Measurements from ENCODE around the gene REPIN1. TPM values are rescaled to one million over a fixed set of nuclear protein-coding genes. Genes with fewer than 3 reads are reported as not detected.
A peak's percentile ranks its signal among the peaks of the same experiment; 100 is the strongest.

Gene REPIN1
- polyA plus RNA-seq, 1 of the 3 experiments (the other 2 are of a cell fraction), result 91.6 TPM

GRCh38 chr7:150371131-150371995 lies 2.7 kb downstream of the REPIN1 start:
- peaks cover 19 to 49% of the 10 kb centered on the region in 2 experiments for H3K36me3 ChIP-seq (replicated peaks in 1 of 2; ENCODE audit: control insufficient read depth in 1 of 2, insufficient read depth in 2 of 2, low read length in 1 of 2)
- DNase-seq, result no peak
- CTCF ChIA-PET, result interaction anchor here (0.9 to 7.4 kb wide), 2 partner anchors 15 to 26 kb away, joined by 3 to 57 read pairs; no protein-coding TSS in a partner anchor

DNA sequence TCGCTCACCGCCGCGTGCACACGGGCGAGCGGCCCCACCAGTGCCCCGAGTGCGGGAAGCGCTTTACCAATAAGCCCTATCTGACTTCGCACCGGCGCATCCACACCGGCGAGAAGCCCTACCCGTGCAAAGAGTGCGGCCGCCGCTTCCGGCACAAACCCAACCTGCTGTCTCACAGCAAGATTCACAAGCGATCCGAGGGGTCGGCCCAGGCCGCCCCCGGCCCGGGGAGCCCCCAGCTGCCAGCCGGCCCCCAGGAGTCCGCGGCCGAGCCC lies 3.3 kb downstream of the REPIN1 start:
- DNase-seq, result no peak
- no peaks in the 10 kb centered on the region for H3K27me3 ChIP-seq (ENCODE audit: insufficient read depth)
- H3K27ac ChIP-seq (ENCODE audit: low read depth in 2 of 2, low read length in 1 of 2), result no peak overlapping the region
- CTCF ChIA-PET, result interaction anchor here (7.4 kb wide), 1 partner anchor 16 kb away, joined by 57 read pairs; no protein-coding TSS in a partner anchor
- no peaks in the 10 kb centered on the region for H4K20me1 ChIP-seq (ENCODE audit: insufficient read depth)
- no peaks in the 10 kb centered on the region for H3K9me2 ChIP-seq
- H3K36me3 ChIP-seq (replicated peaks in 1 of 2; ENCODE audit: control insufficient read depth in 1 of 2, insufficient read depth in 2 of 2, low read length in 1 of 2), result peaks cover 19 to 49% of the 10 kb centered on the region in 2 experiments
- no peaks in the 10 kb centered on the region for H3K9me3 ChIP-seq
- H3K9ac ChIP-seq, result no peak overlapping the region
- WGBS (ENCODE audit: low lambda C conversion rate), result 97% methylated on average over 15 of the region's 30 CpGs
- no peak overlapping the region for H3K4me2 ChIP-seq
- POLR2A ChIA-PET, result no interaction called here
- no peak overlapping the region for H2AFZ ChIP-seq (ENCODE audit: low read depth)
- H3K4me1 ChIP-seq (ENCODE audit: control insufficient read depth in 1 of 2, insufficient read depth in 2 of 2, low read depth in 1 of 2, low read length in 1 of 2), result peaks cover 9 to 35% of the 10 kb centered on the region in 2 experiments; a peak in 3 of 4 replicates
- H3F3A ChIP-seq (replicated peaks; ENCODE audit: insufficient read depth), result peaks cover 23% of the 10 kb centered on the region
- no peak overlapping the region for H3K4me3 ChIP-seq (ENCODE audit: low read depth in 2 of 2, low read length in 1 of 2)
- H3K79me2 ChIP-seq (ENCODE audit: insufficient read depth), result peaks cover 48% of the 10 kb centered on the region
- TF ChIP-seq ELF1 (IDR thresholded peaks at IDR 0.05), result no peak
- TF ChIP-seq RFX5 (IDR thresholded peaks at IDR 0.05; ENCODE audit: low read length), result no peak
- no peak for TF ChIP-seq RCOR1 (IDR thresholded peaks at IDR 0.05; ENCODE audit: low read length)
- no peak for TF ChIP-seq IRF3 (IDR thresholded peaks at IDR 0.05; ENCODE audit: low read depth, low read length)
- TF ChIP-seq PBX3 (IDR thresholded peaks at IDR 0.05), result no peak
- TF ChIP-seq MEF2A (IDR thresholded peaks at IDR 0.05; ENCODE audit: borderline replicate concordance, low read depth), result no peak
- no peak for TF ChIP-seq FOSL2 (IDR thresholded peaks at IDR 0.05; ENCODE audit: borderline replicate concordance, low read depth)
- no peak for TF ChIP-seq NFIC (IDR thresholded peaks at IDR 0.05; ENCODE audit: borderline replicate concordance)
- TF ChIP-seq MXI1 (IDR thresholded peaks at IDR 0.05; ENCODE audit: low read depth, low read length), result no peak
- no peak for TF ChIP-seq CTCF (IDR thresholded peaks at IDR 0.05)
- no peak for TF ChIP-seq RAD21 (IDR thresholded peaks at IDR 0.05; ENCODE audit: low read length)

More at GRCh38 chr7:150371131-150371995, 2.7 kb downstream of the REPIN1 start:
- Histone ChIP-seq H3K9me3 (no peaks in the 10 kb centered on the region), H3K27me3 (ENCODE audit: insufficient read depth) (no peaks in the 10 kb centered on the region), H2AFZ (ENCODE audit: low read depth) (no peak overlapping the region), H3K79me2 (ENCODE audit: insufficient read depth) (peaks cover 48% of the 10 kb centered on the region), H3K9ac (no peak overlapping the region), H3K4me1 (ENCODE audit: control insufficient read depth in 1 of 2, insufficient read depth in 2 of 2, low read depth in 1 of 2, low read length in 1 of 2) (peaks cover 9 to 35% of the 10 kb centered on the region in 2 experiments; a peak in 3 of 4 replicates), H3K27ac (ENCODE audit: low read depth in 2 of 2, low read length in 1 of 2) (peak overlapping the region in 1 of 2 experiments; percentile 72; a peak in 2 of 4 replicates), H3K4me2 (peak overlapping the region; percentile 96; the same call in 1 of the 2 replicates), H3K4me3 (ENCODE audit: low read depth in 2 of 2, low read length in 1 of 2) (no peak overlapping the region), H3K9me2 (no peaks in the 10 kb centered on the region), H3F3A (replicated peaks; ENCODE audit: insufficient read depth) (peaks cover 17% of the 10 kb centered on the region), H4K20me1 (ENCODE audit: insufficient read depth) (no peaks in the 10 kb centered on the region)
- POLR2A ChIA-PET, result interaction anchor here (0.6 to 1.3 kb wide), 2 partner anchors 9 to 30 kb away, joined by 3 to 4 read pairs; no protein-coding TSS in a partner anchor
- no peak for TF ChIP-seq SIN3A (IDR thresholded peaks at IDR 0.05; ENCODE audit: borderline replicate concordance, low read depth, low read length)
- no peak for TF ChIP-seq PBX3 (IDR thresholded peaks at IDR 0.05)
- no peak for TF ChIP-seq CHD2 (IDR thresholded peaks at IDR 0.05; ENCODE audit: low read length, partially characterized antibody)
- TF ChIP-seq IRF3 (IDR thresholded peaks at IDR 0.05; ENCODE audit: low read depth, low read length), result no peak
- TF ChIP-seq FOXJ3 (CRISPR knock-in tag; IDR thresholded peaks at IDR 0.05), result no peak
- no peak for TF ChIP-seq NRF1 (IDR thresholded peaks at IDR 0.05; ENCODE audit: low read depth, low read length)
- TF ChIP-seq GATA2 (CRISPR knock-in tag; IDR thresholded peaks at IDR 0.05), result no peak
- no peak for TF ChIP-seq FOXM1 (IDR thresholded peaks at IDR 0.05; ENCODE audit: low read depth)
- no peak for TF ChIP-seq RCOR1 (IDR thresholded peaks at IDR 0.05; ENCODE audit: low read length)
- TF ChIP-seq EZH2phosphoT487 (IDR thresholded peaks at IDR 0.05; ENCODE audit: borderline replicate concordance, low read depth), result no peak
- TF ChIP-seq MXI1 (IDR thresholded peaks at IDR 0.05; ENCODE audit: low read depth, low read length), result no peak
- TF ChIP-seq ELF1 (IDR thresholded peaks at IDR 0.05), result no peak
- no peak for TF ChIP-seq TAF1 (IDR thresholded peaks at IDR 0.05; ENCODE audit: borderline replicate concordance, low read depth, low read length)
- TF ChIP-seq YY1 (IDR thresholded peaks at IDR 0.05; ENCODE audit: low read depth), result no peak
- 94% methylated on average over 27 of the region's 48 CpGs for WGBS (ENCODE audit: low lambda C conversion rate)
